GM23338 (cell line): Measurements from ENCODE around the gene DPH6. TPM values are rescaled to one million over a fixed set of nuclear protein-coding genes. Genes with fewer than 3 reads are reported as not detected.

Source experiments
- ATAC-seq: fragments of 200-7000 bp; cut with Tn5 transposase; 3 replicates; pipeline ENCODE4 v1.9.1; 2020
- DNase-seq: peaks from one replicate; pipeline ENCODE4 v3.0.0-alpha.2; 2015; ENCODE audit warnings: low spot score
- H2AFZ ChIP-seq: fragments of 200-600 bp; sonication (generic); 2 replicates; pipeline ENCODE4 v1.8.0; 2016; ENCODE audit warnings: antibody characterized with exemption, mild to moderate bottlenecking, moderate library complexity
- H3F3A ChIP-seq: fragments of 200-600 bp; sonication (generic); replicated peaks from 2 replicates; pipeline ENCODE4 v1.8.0; 2017; ENCODE audit warnings: antibody characterized with exemption, mixed run types, low read depth
- H3K27ac ChIP-seq: fragments of 200-600 bp; sonication (generic); 2 replicates; pipeline ENCODE4 v1.6.1; 2016; ENCODE audit warnings: low read depth
- H3K27me3 ChIP-seq: fragments of 200-600 bp; sonication (generic); 2 replicates; pipeline ENCODE4 v1.8.0; 2016; ENCODE audit warnings: mild to moderate bottlenecking, mixed run types, moderate library complexity; ENCODE audit not compliant: insufficient read depth
- H3K36me3 ChIP-seq: fragments of 200-600 bp; sonication (generic); 2 replicates; pipeline ENCODE4 v1.8.0; 2016; ENCODE audit warnings: mild to moderate bottlenecking; ENCODE audit not compliant: insufficient read depth
- H3K4me1 ChIP-seq: fragments of 200-600 bp; sonication (generic); 2 replicates; pipeline ENCODE4 v1.8.0; 2016; ENCODE audit warnings: mild to moderate bottlenecking, moderate library complexity; ENCODE audit not compliant: insufficient read depth
- H3K4me2 ChIP-seq: fragments of 200-600 bp; sonication (generic); 2 replicates; pipeline ENCODE4 v1.7.1; 2017; ENCODE audit warnings: mixed run types
- H3K4me3 ChIP-seq: fragments of 200-600 bp; sonication (generic); 2 replicates; pipeline ENCODE4 v1.6.1; 2016; ENCODE audit warnings: mixed run types
- H3K79me2 ChIP-seq: fragments of 200-600 bp; sonication (generic); replicated peaks from 2 replicates; pipeline ENCODE4 v1.8.0; 2017; ENCODE audit warnings: mild to moderate bottlenecking; ENCODE audit not compliant: insufficient read depth
- H3K9me2 ChIP-seq: fragments of 200-600 bp; sonication (generic); 2 replicates; pipeline ENCODE4 v1.8.0; 2017; ENCODE audit not compliant: insufficient read depth
- H4K20me1 ChIP-seq: fragments of 200-600 bp; sonication (generic); replicated peaks from 2 replicates; pipeline ENCODE4 v1.8.0; 2017; ENCODE audit warnings: mild to moderate bottlenecking; ENCODE audit not compliant: insufficient read depth
- H3K27ac Mint-ChIP-seq: 2 replicates; pipeline ENCODE4 v1.8.0; 2020; ENCODE audit warnings: inconsistent platforms, mild to moderate bottlenecking, moderate library complexity, mixed read lengths
- H3K27me3 Mint-ChIP-seq: 3 replicates; pipeline ENCODE4 v1.8.0; 2022; ENCODE audit warnings: low read depth, mild to moderate bottlenecking, moderate library complexity, mixed read lengths, inconsistent platforms; ENCODE audit not compliant: insufficient read depth, poor library complexity
- H3K36me3 Mint-ChIP-seq: 3 replicates; pipeline ENCODE4 v1.8.0; 2021; ENCODE audit warnings: low read depth, mild to moderate bottlenecking, inconsistent platforms, moderate library complexity, mixed read lengths
- H3K4me1 Mint-ChIP-seq: 3 replicates; pipeline ENCODE4 v1.8.0; 2020; ENCODE audit warnings: mild to moderate bottlenecking, inconsistent platforms, mixed read lengths
- H3K4me3 Mint-ChIP-seq: 3 replicates; pipeline ENCODE4 v1.8.0; 2021; ENCODE audit warnings: moderate library complexity, mild to moderate bottlenecking, inconsistent platforms, mixed read lengths
- H3K9me3 Mint-ChIP-seq: 3 replicates; pipeline ENCODE4 v1.8.0; 2020; ENCODE audit warnings: moderate library complexity, mild to moderate bottlenecking, inconsistent platforms, mixed read lengths
- CREB1 ChIP-seq: fragments of 250-450 bp; sonication (Bioruptor Pico); IDR thresholded peaks from 2 replicates; pipeline ENCODE4 v1.5.0; 2020; ENCODE audit warnings: low read depth, mild to moderate bottlenecking, moderate library complexity
- EZH2 ChIP-seq: fragments of 200-600 bp; sonication (generic); IDR thresholded peaks from one replicate; pipeline ENCODE4 v1.8.0; 2017; ENCODE audit warnings: antibody characterized with exemption, mild to moderate bottlenecking, low read depth; ENCODE audit not compliant: unreplicated experiment
- EZH2phosphoT487 ChIP-seq: fragments of 200-600 bp; sonication (generic); IDR thresholded peaks from one replicate; pipeline ENCODE4 v1.8.1; 2018; ENCODE audit warnings: antibody characterized with exemption; ENCODE audit not compliant: unreplicated experiment
- JUNB ChIP-seq: IDR thresholded peaks from one replicate; pipeline ENCODE4 v1.6.1; 2016; ENCODE audit warnings: antibody characterized with exemption; ENCODE audit not compliant: unreplicated experiment
- NANOG ChIP-seq: IDR thresholded peaks from 2 replicates; pipeline ENCODE4 v1.6.1; 2016; ENCODE audit warnings: antibody characterized with exemption, borderline replicate concordance
- POLR2AphosphoS5 ChIP-seq: IDR thresholded peaks from 2 replicates; pipeline ENCODE4 v1.6.1; 2016; ENCODE audit warnings: antibody characterized with exemption, low read depth
- STAT1 ChIP-seq: IDR thresholded peaks from one replicate; pipeline ENCODE4 v1.6.1; 2016; ENCODE audit warnings: antibody characterized with exemption; ENCODE audit not compliant: unreplicated experiment
- ZNF114 ChIP-seq: fragments of 250-450 bp; sonication (Bioruptor Pico); IDR thresholded peaks from 2 replicates; pipeline ENCODE4 v1.5.0; 2020; ENCODE audit warnings: mild to moderate bottlenecking, moderate library complexity
- ZNF331 ChIP-seq: fragments of 250-450 bp; sonication (Bioruptor Pico); IDR thresholded peaks from 2 replicates; pipeline ENCODE4 v1.5.0; 2020; ENCODE audit warnings: low read depth, mild to moderate bottlenecking, moderate library complexity
- ZNF462 ChIP-seq: fragments of 250-450 bp; sonication (Bioruptor Pico); IDR thresholded peaks from 2 replicates; pipeline ENCODE4 v1.5.0; 2020; ENCODE audit warnings: mild to moderate bottlenecking, moderate library complexity
- polyA plus RNA-seq: library from polyadenylated mRNA; unstranded; fragments of >200 nt; fragmentation: Nextera tagmentation; extraction: Ambion mirVana; gene quantifications from 2 replicates; pipeline ENCODE4 v1.2.1, GENCODE V29; 2016
- total RNA-seq: library from RNA; depleted of rRNA; stranded (reverse); fragments of >200 nt; shearing (Covaris generic); gene quantifications from 2 replicates; pipeline ENCODE4 v1.2.3, GENCODE V29; 2014
- TF ChIP-seq, protein P1 (sequence below), 2 experiments: fragments of 200-600 bp in 1 of 2; sonication (generic) in 1 of 2; conservative IDR thresholded peaks; 2 replicates each; pipeline versions ENCODE4 v1.5.1 to v1.6.1; 2016 to 2017; ENCODE audit warnings: antibody characterized with exemption in 2 of 2, low read depth in 2 of 2, mild to moderate bottlenecking in 2 of 2, moderate library complexity in 1 of 2
- TF ChIP-seq, protein P2 (sequence below): IDR thresholded peaks from 2 replicates; pipeline ENCODE4 v1.6.1; 2016; ENCODE audit warnings: antibody characterized with exemption
- TF ChIP-seq, protein P3 (sequence below): IDR thresholded peaks from one replicate; pipeline ENCODE4 v1.6.1; 2018; ENCODE audit warnings: antibody characterized with exemption; ENCODE audit not compliant: unreplicated experiment

The DPH6 gene
- total and polyA plus RNA-seq, 2 experiments from 2014 or later: 37.9 to 46.9 TPM

DNA sequence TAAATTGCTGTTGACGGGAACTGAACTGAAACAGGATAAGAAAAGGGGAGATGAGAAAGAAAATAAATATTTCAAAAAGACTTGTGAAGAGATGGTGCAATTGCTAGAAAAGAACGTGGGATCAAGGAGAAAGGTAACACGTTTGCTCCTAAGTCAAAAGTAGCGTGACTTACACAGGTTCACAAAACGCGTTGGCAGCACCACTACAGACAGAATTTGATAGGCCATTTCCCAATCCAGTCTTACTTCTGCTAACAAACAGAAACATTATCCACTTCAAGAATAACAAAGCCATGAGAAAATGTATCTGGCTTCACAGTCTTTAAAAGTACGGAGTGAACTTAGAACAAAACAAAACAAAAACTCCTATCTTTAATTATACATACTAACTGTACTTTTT lies 75.5 kb downstream of the DPH6 start:
- no peaks in the 10 kb centered on the region for H3K36me3 ChIP-seq
- DNase-seq (no peak), ATAC-seq (no peak)
- no peak for TF ChIP-seq EZH2
- no peak for TF ChIP-seq CREB1 (CRISPR knock-in tag)
- TF ChIP-seq ZNF331 (CRISPR knock-in tag): no peak
- no peak for TF ChIP-seq NANOG
- TF ChIP-seq, protein P1, sequence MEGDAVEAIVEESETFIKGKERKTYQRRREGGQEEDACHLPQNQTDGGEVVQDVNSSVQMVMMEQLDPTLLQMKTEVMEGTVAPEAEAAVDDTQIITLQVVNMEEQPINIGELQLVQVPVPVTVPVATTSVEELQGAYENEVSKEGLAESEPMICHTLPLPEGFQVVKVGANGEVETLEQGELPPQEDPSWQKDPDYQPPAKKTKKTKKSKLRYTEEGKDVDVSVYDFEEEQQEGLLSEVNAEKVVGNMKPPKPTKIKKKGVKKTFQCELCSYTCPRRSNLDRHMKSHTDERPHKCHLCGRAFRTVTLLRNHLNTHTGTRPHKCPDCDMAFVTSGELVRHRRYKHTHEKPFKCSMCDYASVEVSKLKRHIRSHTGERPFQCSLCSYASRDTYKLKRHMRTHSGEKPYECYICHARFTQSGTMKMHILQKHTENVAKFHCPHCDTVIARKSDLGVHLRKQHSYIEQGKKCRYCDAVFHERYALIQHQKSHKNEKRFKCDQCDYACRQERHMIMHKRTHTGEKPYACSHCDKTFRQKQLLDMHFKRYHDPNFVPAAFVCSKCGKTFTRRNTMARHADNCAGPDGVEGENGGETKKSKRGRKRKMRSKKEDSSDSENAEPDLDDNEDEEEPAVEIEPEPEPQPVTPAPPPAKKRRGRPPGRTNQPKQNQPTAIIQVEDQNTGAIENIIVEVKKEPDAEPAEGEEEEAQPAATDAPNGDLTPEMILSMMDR (conservative IDR thresholded peaks at IDR 0.05; ENCODE audit: low read depth in 2 of 2): no peak
- no peak for TF ChIP-seq ZNF114 (CRISPR knock-in tag)
- TF ChIP-seq ZNF462 (CRISPR knock-in tag): no peak
- no peak for TF ChIP-seq STAT1
- TF ChIP-seq, protein P2, sequence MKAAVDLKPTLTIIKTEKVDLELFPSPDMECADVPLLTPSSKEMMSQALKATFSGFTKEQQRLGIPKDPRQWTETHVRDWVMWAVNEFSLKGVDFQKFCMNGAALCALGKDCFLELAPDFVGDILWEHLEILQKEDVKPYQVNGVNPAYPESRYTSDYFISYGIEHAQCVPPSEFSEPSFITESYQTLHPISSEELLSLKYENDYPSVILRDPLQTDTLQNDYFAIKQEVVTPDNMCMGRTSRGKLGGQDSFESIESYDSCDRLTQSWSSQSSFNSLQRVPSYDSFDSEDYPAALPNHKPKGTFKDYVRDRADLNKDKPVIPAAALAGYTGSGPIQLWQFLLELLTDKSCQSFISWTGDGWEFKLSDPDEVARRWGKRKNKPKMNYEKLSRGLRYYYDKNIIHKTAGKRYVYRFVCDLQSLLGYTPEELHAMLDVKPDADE: no peak
- TF ChIP-seq, protein P3, sequence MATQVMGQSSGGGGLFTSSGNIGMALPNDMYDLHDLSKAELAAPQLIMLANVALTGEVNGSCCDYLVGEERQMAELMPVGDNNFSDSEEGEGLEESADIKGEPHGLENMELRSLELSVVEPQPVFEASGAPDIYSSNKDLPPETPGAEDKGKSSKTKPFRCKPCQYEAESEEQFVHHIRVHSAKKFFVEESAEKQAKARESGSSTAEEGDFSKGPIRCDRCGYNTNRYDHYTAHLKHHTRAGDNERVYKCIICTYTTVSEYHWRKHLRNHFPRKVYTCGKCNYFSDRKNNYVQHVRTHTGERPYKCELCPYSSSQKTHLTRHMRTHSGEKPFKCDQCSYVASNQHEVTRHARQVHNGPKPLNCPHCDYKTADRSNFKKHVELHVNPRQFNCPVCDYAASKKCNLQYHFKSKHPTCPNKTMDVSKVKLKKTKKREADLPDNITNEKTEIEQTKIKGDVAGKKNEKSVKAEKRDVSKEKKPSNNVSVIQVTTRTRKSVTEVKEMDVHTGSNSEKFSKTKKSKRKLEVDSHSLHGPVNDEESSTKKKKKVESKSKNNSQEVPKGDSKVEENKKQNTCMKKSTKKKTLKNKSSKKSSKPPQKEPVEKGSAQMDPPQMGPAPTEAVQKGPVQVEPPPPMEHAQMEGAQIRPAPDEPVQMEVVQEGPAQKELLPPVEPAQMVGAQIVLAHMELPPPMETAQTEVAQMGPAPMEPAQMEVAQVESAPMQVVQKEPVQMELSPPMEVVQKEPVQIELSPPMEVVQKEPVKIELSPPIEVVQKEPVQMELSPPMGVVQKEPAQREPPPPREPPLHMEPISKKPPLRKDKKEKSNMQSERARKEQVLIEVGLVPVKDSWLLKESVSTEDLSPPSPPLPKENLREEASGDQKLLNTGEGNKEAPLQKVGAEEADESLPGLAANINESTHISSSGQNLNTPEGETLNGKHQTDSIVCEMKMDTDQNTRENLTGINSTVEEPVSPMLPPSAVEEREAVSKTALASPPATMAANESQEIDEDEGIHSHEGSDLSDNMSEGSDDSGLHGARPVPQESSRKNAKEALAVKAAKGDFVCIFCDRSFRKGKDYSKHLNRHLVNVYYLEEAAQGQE: no peak
- TF ChIP-seq POLR2AphosphoS5: no peak
- TF ChIP-seq EZH2phosphoT487: no peak
- no peak for TF ChIP-seq JUNB
- no peak overlapping the region for H2AFZ ChIP-seq
- no peaks in the 10 kb centered on the region for H3K36me3 Mint-ChIP-seq
- H3K27me3 ChIP-seq: no peaks in the 10 kb centered on the region
- no peaks in the 10 kb centered on the region for H3K79me2 ChIP-seq
- H3K4me1 ChIP-seq: no peaks in the 10 kb centered on the region
- no peaks in the 10 kb centered on the region for H3F3A ChIP-seq
- H3K27ac ChIP-seq: no peak overlapping the region
- no peaks in the 10 kb centered on the region for H3K9me2 ChIP-seq
- H3K4me3 Mint-ChIP-seq: no peak overlapping the region
- H3K4me2 ChIP-seq: no peak overlapping the region
- H3K9me3 Mint-ChIP-seq: no peaks in the 10 kb centered on the region
- H4K20me1 ChIP-seq: no peaks in the 10 kb centered on the region
- H3K4me3 ChIP-seq: no peak overlapping the region
- H3K27ac Mint-ChIP-seq: no peak overlapping the region
- no peaks in the 10 kb centered on the region for H3K4me1 Mint-ChIP-seq
- peaks cover 2% of the 10 kb centered on the region for H3K27me3 Mint-ChIP-seq
